BJ (cell line): ENCODE results near the gene EDEM2. TPM values are rescaled to one million over a fixed set of nuclear protein-coding genes. Genes with fewer than 3 reads are reported as not detected.

ENCODE experiments used
- CTCF ChIA-PET: fragments of 350-600 bp; formaldehyde crosslinking; extraction: SDS; loops from one replicate; lab custom pipeline; 2021; ENCODE audit warnings: antibody characterized with exemption, inconsistent platforms; lab: Yijun Ruan, JAX
- POLR2A ChIA-PET: fragments of 300-600 bp; sonication (Branson Sonifier 250); formaldehyde crosslinking; extraction: SDS; loops from one replicate; lab custom pipeline; 2021; ENCODE audit warnings: antibody characterized with exemption; lab: Charles Lee
- DNase-seq: peaks from one replicate; pipeline ENCODE4 v3.0.0-alpha.2; 2011; ENCODE audit warnings: low read depth
- H3K27me3 ChIP-seq: 2 replicates; pipeline ENCODE4 v1.6.0; 2011; ENCODE audit warnings: low read length; ENCODE audit not compliant: control insufficient read depth, insufficient read depth
- H3K36me3 ChIP-seq: 2 replicates; pipeline ENCODE4 v1.5.1; 2011; ENCODE audit warnings: low read length; ENCODE audit not compliant: control insufficient read depth, insufficient read depth
- H3K4me3 ChIP-seq: 2 replicates; pipeline ENCODE4 v1.5.1; 2011; ENCODE audit warnings: low read depth, mild to moderate bottlenecking, control low read depth, low read length
- CTCF ChIP-seq: IDR thresholded peaks from 2 replicates; pipeline ENCODE4 v1.5.1; 2011; ENCODE audit warnings: low read depth, mild to moderate bottlenecking, control low read depth, inconsistent platforms, low read length, moderate library complexity; ENCODE audit not compliant: insufficient read depth
- polyA plus RNA-seq: library from polyadenylated mRNA; depleted of rRNA; stranded (reverse); fragments of >200 nt; gene quantifications from 2 replicates; pipeline ENCODE4 v1.2.3, GENCODE V29; 2011

Gene EDEM2
- polyA plus RNA-seq, 1 experiment, result 24.7 TPM

DNA sequence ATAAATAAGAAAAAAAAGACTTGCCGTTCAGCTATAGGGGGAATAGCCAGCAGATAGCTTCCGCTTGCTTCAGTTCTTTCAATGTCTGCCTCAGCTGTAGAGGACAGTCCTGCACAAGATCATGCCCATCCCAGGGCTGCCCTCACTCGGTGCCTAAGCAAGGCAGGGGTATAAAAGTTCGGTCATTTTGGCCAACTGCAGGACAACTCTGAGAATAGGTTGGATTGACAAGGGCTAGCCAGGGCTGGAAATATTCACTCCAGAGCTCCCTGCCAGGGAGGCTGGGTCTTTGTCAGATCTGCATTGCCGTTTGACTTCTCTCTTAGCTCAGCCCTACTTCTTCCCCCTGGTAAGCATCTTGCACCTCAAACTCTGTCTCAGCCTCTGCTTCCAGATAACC lies 33.1 kb upstream of the EDEM2 start:
- ChIA-PET CTCF (interaction anchor here (1.0 kb wide), 1 partner anchor 14 kb away, joined by 4 read pairs; no protein-coding TSS in a partner anchor), POLR2A (interaction anchor here (0.6 kb wide), 1 partner anchor 34 kb away, joined by 4 read pairs; no protein-coding TSS in a partner anchor)
- Histone ChIP-seq H3K4me3 (no peak overlapping the region), H3K27me3 (no peaks in the 10 kb centered on the region), H3K36me3 (peaks cover 4% of the 10 kb centered on the region; the same call in 1 of the 2 replicates)
- no peak for TF ChIP-seq CTCF
- no peak for DNase-seq

DNA sequence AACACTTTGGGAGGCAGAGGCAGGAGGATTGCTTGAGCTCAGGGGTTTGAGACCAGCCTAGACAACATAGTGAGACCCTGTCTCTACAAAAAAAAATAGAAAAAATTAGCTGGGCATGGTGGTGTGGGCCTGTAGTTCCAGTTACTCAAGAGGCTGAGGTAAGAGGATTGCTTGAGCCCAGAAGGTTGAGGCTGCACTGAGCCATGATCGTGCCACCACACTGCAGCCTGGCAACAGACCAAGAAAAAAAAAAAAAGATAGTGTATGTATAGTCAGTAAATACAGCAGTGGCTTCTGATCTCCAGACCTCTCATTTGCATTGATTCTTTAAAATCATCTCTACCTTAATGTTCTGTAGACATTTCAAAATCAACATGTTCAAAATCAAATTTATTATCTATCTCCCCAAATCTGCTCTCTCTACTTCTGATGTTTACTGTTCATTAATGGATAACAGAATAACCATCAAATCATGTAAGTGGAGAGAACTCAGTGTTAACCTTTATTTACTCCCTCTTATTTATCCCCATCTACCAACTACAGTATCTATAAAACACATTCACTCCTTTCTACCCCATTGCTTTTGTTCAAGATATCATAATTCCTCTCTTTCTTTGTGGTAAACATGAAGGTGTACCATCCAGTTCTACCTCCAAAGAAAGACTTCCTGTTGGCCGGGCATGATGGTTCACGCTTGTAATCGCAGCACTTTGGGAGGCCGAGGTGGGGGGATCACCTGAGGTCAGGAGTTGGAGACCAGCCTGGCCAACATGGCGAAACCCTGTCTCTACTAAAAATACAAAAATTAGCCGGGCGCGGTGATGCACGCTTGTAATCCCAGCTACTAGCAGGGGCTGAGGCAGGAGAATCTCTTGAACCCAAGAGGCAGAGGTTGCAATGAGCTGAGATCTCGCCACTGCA lies 32.4 kb upstream of the EDEM2 start:
- Histone ChIP-seq H3K36me3 (peaks cover 4% of the 10 kb centered on the region; the same call in 1 of the 2 replicates), H3K27me3 (no peaks in the 10 kb centered on the region), H3K4me3 (no peak overlapping the region)
- no peak for DNase-seq
- POLR2A ChIA-PET, result interaction anchor here (0.7 kb wide), 1 partner anchor 310 kb away, joined by 6 read pairs; no protein-coding TSS in a partner anchor
- CTCF ChIA-PET, result interaction anchor here (1.0 kb wide), 1 partner anchor 15 kb away, joined by 4 read pairs; no protein-coding TSS in a partner anchor
- TF ChIP-seq CTCF, result no peak

- Histone ChIP-seq H3K4me3 (no peak overlapping the region), H3K27me3 (no peaks in the 10 kb centered on the region), H3K36me3 (peaks cover 4% of the 10 kb centered on the region; the same call in 1 of the 2 replicates)
- ChIA-PET POLR2A (no interaction called here), CTCF (no interaction called here)
- TF ChIP-seq CTCF, result no peak
- no peak for DNase-seq
Measured at GRCh38 chr20:35176132-35176531, 29.0 kb upstream of the EDEM2 start.

DNA sequence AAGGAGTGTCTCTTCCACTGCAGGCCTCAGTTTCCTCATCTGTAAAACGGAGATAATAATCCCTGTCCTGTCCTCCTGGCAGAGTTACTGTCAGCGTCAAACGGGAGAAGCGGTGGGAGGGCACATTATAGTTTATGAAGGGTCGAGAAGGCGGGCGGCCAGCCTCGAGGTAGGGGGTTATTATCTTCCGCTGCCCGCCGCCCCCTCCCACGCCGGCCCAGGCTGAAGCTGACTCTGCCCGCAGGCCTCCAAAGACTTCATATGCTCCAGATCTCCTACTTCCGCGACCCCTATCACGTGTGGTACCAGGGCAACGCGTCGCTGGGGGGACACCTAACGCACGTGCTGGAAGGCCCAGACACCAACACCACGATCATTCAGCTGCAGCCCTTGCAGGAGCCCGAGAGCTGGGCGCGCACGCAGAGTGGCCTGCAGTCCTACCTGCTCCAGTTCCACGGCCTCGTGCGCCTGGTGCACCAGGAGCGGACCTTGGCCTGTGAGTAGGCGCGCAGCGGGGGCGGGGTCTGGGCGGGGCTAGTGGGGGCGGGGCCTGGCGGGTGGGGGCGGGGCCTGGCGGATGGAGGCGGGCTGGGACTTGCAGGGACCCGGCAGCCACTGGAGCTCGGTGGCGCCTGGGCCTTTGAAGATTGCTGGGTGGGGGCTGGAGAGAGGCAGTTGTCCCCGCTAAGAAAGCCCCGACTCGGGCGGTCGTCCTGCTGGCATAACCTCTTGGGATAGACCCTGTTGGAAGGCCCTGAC lies 27.5 kb upstream of the EDEM2 start:
- ChIA-PET CTCF (interaction anchor here (1.3 kb wide), 1 partner anchor 8 kb away, joined by 3 read pairs; no protein-coding TSS in a partner anchor), POLR2A (no interaction called here)
- H3K27me3 ChIP-seq, result no peaks in the 10 kb centered on the region
- H3K36me3 ChIP-seq, result peaks cover 4% of the 10 kb centered on the region; the same call in 1 of the 2 replicates
- no peak for TF ChIP-seq CTCF
- no peak for DNase-seq
- H3K4me3 ChIP-seq, result no peak overlapping the region
